B cell (primary cell): Measurements from ENCODE around the gene KRT9. TPM values are rescaled to one million over a fixed set of nuclear protein-coding genes. Genes with fewer than 3 reads are reported as not detected.

Experiments used
- ATAC-seq: fragments of 200-7000 bp; cut with Tn5 transposase; one replicate; pipeline ENCODE4 v1.10.0; 2021; ENCODE audit warnings: low read depth, mild to moderate bottlenecking, moderate number of reproducible peaks, moderate library complexity
- CTCF ChIA-PET: fragments of 350-600 bp; sonication (Branson Sonifier 250); formaldehyde crosslinking; loops from one replicate; lab custom pipeline; 2021; ENCODE audit warnings: antibody characterized with exemption, inconsistent platforms; lab: Charles Lee
- POLR2A ChIA-PET: fragments of 350-600 bp; sonication (Branson Sonifier 250); formaldehyde crosslinking; loops from one replicate; lab custom pipeline; 2021; ENCODE audit warnings: antibody characterized with exemption; lab: Charles Lee
- DNase-seq: peaks from one replicate; pipeline ENCODE4 v3.0.0; 2013
- H2AFZ ChIP-seq: 2 replicates; pipeline ENCODE4 v1.6.1; 2012; ENCODE audit warnings: mild to moderate bottlenecking, low read depth, low read length; ENCODE audit not compliant: insufficient read depth, poor library complexity, severe bottlenecking
- H3K27ac ChIP-seq, 2 donors: 1 replicate in 1 of 2; 2 replicates in 1 of 2; pipeline ENCODE4 v1.5.1; 2012 to 2013; ENCODE audit warnings: low read length in 2 of 2, mild to moderate bottlenecking in 2 of 2, moderate library complexity in 1 of 2
- H3K27me3 ChIP-seq, 4 experiments: fragments of 200-600 bp in 1 of 4; sonication (generic) in 1 of 4; replicated peaks in 1 of 4; 1 replicate in 2 of 4; 2 replicates in 2 of 4; pipeline versions ENCODE4 v1.6.1 to v1.7.0; 2013 to 2016; ENCODE audit warnings: low read length in 3 of 4, mild to moderate bottlenecking in 2 of 4, mixed read lengths in 1 of 4, moderate library complexity in 1 of 4; ENCODE audit not compliant: insufficient read depth in 4 of 4, control insufficient read depth in 3 of 4; ENCODE audit errors: control extremely low read depth in 1 of 4
- H3K36me3 ChIP-seq, 2 experiments: replicated peaks in 1 of 2; 1 replicate in 1 of 2; 2 replicates in 1 of 2; pipeline versions ENCODE4 v1.6.1 to v1.7.1; 2013; ENCODE audit warnings: low read length in 1 of 2; ENCODE audit not compliant: insufficient read depth in 2 of 2, control insufficient read depth in 1 of 2; ENCODE audit errors: control extremely low read depth in 1 of 2, extremely low read depth in 1 of 2
- H3K4me1 ChIP-seq, 2 donors: fragments of 200-600 bp in 1 of 2; sonication (generic) in 1 of 2; 1 replicate in 1 of 2; 2 replicates in 1 of 2; pipeline versions ENCODE4 v1.5.1 to v1.6.1; 2013 to 2017; ENCODE audit warnings: low read length in 2 of 2; ENCODE audit not compliant: control insufficient read depth in 2 of 2, insufficient read depth in 2 of 2
- H3K4me2 ChIP-seq: replicated peaks from 2 replicates; pipeline ENCODE3; 2012; ENCODE audit warnings: mild to moderate bottlenecking, low read depth, low read length; ENCODE audit not compliant: poor library complexity, severe bottlenecking
- H3K4me3 ChIP-seq, 5 experiments: fragments of 200-600 bp in 1 of 5; sonication (generic) in 1 of 5; 1 replicate in 3 of 5; 2 replicates in 2 of 5; pipeline versions ENCODE4 v1.5.1 to v1.7.0; 2011 to 2016; ENCODE audit warnings: low read length in 4 of 5, mild to moderate bottlenecking in 4 of 5, low read depth in 2 of 5, control low read depth in 1 of 5, moderate library complexity in 1 of 5; ENCODE audit not compliant: insufficient read depth in 1 of 5; ENCODE audit errors: control extremely low read depth in 1 of 5, extremely low read depth in 1 of 5
- H3K79me2 ChIP-seq: fragments of 200-600 bp; sonication (generic); one replicate; pipeline ENCODE4 v1.6.0; 2016; ENCODE audit warnings: low read length; ENCODE audit not compliant: control insufficient read depth, insufficient read depth
- H3K9ac ChIP-seq: fragments of 200-600 bp; sonication (generic); 2 replicates; pipeline ENCODE4 v1.6.1; 2017; ENCODE audit warnings: mild to moderate bottlenecking, low read length, moderate library complexity
- H3K9me3 ChIP-seq, 3 donors: one replicate each; pipeline versions ENCODE4 v1.6.1 to v1.7.1; 2013; ENCODE audit warnings: low read length in 2 of 3; ENCODE audit not compliant: control insufficient read depth in 2 of 3, insufficient read depth in 1 of 3; ENCODE audit errors: control extremely low read depth in 1 of 3
- H4K20me1 ChIP-seq: 2 replicates; pipeline ENCODE4 v1.6.0; 2012; ENCODE audit warnings: mild to moderate bottlenecking, low read length; ENCODE audit not compliant: insufficient read depth, control insufficient read depth, poor library complexity, severe bottlenecking
- H3K27ac Mint-ChIP-seq: one replicate; pipeline ENCODE4 v1.8.0; 2021; ENCODE audit warnings: mixed read lengths
- H3K27me3 Mint-ChIP-seq: one replicate; pipeline ENCODE4 v1.8.0; 2021; ENCODE audit warnings: mixed read lengths
- H3K4me1 Mint-ChIP-seq: one replicate; pipeline ENCODE4 v1.8.0; 2021; ENCODE audit warnings: mixed read lengths
- H3K4me3 Mint-ChIP-seq: one replicate; pipeline ENCODE4 v1.8.0; 2021; ENCODE audit warnings: mixed read lengths
- H3K9me3 Mint-ChIP-seq: one replicate; pipeline ENCODE4 v1.8.0; 2022; ENCODE audit warnings: mixed read lengths; ENCODE audit not compliant: insufficient read depth
- EZH2 ChIP-seq: IDR thresholded peaks from 2 replicates; pipeline ENCODE4 v1.6.1; 2012; ENCODE audit warnings: borderline replicate concordance, low read depth, mild to moderate bottlenecking, moderate library complexity, low read length; ENCODE audit not compliant: insufficient read depth, poor library complexity, severe bottlenecking
- WGBS: methylation state at CpG from one replicate; pipeline ENCODE4 v1.1.5; 2013; ENCODE audit warnings: missing lambda C conversion rate; ENCODE audit not compliant: insufficient coverage; 5-methylcytosine and 5-hydroxymethylcytosine counted together
- intact Hi-C: fragments of 100-400 bp; cut with micrococcal nuclease; formaldehyde crosslinking; loops from one replicate; pipeline ENCODE4 v1.10.0; 2022
- polyA plus RNA-seq: library from polyadenylated mRNA; depleted of rRNA; stranded (reverse); fragments of >200 nt; gene quantifications from 2 replicates; pipeline ENCODE4 v1.2.3, GENCODE V29; 2012
- total RNA-seq, 2 donors: library from RNA; stranded (reverse); fragments of 120-200 nt in 1 of 2; gene quantifications; 1 replicate in 1 of 2; 2 replicates in 1 of 2; pipeline versions ENCODE4 v1.2.3 to v1.2.4, GENCODE V29; 2013 to 2022
- TF ChIP-seq, protein P1 (sequence below): fragments of 200-600 bp; IDR thresholded peaks from one replicate; pipeline ENCODE4 v1.8.0; 2022; ENCODE audit warnings: antibody characterized with exemption, mild to moderate bottlenecking

The KRT9 gene
- total and polyA plus RNA-seq, 2 donors (not counting 1 experiment from before 2014, with no cell fraction given): not detected

DNA sequence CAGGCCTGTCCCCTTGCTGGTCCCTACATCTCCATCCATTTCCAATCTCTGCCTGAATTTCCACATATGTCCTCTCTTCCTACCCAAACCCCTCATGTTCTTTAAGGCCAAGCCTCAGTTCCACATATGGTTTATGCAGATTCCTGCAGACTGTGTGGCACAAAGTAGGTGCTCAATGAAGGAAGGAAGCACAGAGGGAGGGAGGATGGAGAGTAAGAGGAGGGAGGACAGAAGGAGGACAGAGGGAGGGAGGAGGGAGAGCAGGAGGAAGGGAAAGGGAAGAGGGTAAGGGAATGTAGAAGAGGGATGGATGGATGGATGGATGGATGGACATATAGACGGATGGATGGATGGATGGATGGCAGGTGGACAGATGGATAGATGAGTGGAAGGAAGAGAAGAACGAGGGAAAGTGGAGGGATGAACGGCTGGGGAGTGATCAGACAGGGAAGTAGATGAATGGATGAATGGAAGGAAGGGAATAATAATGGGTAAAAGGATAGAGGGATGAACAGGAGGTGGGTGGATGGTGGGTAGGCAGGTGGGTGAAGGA lies 22.6 kb upstream of the KRT9 start:
- 85% methylated on average over 3 of the region's 3 CpGs for WGBS
- H3K27me3 Mint-ChIP-seq: peaks cover 31% of the 10 kb centered on the region
- POLR2A ChIA-PET: no interaction called here
- no peaks in the 10 kb centered on the region for H3K9me3 Mint-ChIP-seq
- Histone ChIP-seq H3K9ac (no peak overlapping the region), H3K4me2 (no peak overlapping the region), H3K79me2 (no peaks in the 10 kb centered on the region), H3K4me1 (no peaks in the 10 kb centered on the region), H3K36me3 (no peaks in the 10 kb centered on the region), H3K27ac (no peak overlapping the region), H2AFZ (no peak overlapping the region), H3K4me3 (no peak overlapping the region), H3K9me3 (peaks cover 0 to 4% (median 0%) of the 10 kb centered on the region in 3 donors), H4K20me1 (no peaks in the 10 kb centered on the region), H3K27me3 (no peaks in the 10 kb centered on the region)
- DNase-seq: no peak
- TF ChIP-seq, protein P1, sequence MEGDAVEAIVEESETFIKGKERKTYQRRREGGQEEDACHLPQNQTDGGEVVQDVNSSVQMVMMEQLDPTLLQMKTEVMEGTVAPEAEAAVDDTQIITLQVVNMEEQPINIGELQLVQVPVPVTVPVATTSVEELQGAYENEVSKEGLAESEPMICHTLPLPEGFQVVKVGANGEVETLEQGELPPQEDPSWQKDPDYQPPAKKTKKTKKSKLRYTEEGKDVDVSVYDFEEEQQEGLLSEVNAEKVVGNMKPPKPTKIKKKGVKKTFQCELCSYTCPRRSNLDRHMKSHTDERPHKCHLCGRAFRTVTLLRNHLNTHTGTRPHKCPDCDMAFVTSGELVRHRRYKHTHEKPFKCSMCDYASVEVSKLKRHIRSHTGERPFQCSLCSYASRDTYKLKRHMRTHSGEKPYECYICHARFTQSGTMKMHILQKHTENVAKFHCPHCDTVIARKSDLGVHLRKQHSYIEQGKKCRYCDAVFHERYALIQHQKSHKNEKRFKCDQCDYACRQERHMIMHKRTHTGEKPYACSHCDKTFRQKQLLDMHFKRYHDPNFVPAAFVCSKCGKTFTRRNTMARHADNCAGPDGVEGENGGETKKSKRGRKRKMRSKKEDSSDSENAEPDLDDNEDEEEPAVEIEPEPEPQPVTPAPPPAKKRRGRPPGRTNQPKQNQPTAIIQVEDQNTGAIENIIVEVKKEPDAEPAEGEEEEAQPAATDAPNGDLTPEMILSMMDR: no peak
- TF ChIP-seq EZH2: no peak
- H3K27ac Mint-ChIP-seq: no peak overlapping the region
- intact Hi-C loops: no loop called here
- H3K4me1 Mint-ChIP-seq: no peaks in the 10 kb centered on the region
- no peak for ATAC-seq
- CTCF ChIA-PET: no interaction called here
- H3K4me3 Mint-ChIP-seq: no peak overlapping the region

DNA sequence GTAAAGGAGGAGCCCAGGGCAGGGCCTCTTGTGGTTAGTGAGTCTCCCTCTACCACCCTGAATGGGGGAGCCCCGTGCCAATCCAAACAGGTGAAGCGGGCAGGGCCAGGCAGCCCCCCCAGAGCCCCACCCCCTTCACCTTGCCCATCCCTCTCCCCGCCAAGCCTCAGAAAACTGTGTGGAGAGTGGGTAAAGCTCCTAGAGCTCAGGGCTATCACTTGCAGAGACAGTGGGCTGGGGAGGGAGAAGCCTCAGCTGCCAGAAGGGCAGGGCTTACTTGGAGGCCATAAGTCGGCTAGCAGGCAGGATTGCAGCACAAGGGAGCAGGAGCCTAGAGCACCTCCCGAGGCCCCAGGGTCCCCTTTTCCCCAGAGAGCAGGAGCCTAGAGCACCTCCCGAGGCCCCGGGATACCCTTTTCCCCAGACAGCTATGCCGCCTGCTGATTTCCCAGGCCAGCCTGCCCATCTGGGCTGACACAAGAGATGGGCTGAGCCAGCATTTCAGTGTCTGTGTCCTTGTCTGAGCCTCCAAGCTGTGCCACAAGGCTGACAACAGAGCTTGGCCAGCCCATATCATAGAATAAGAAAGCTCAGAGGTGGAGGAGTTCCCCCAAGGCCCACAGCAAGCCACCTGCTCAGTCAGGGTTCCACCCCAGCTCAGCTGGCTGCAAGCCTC lies 21.6 kb upstream of the KRT9 start:
- Histone ChIP-seq H2AFZ (no peak overlapping the region), H3K27me3 (no peaks in the 10 kb centered on the region), H3K27ac (no peak overlapping the region), H3K79me2 (no peaks in the 10 kb centered on the region), H3K4me1 (no peaks in the 10 kb centered on the region), H3K4me3 (no peak overlapping the region), H3K9me3 (peaks cover 0 to 4% (median 0%) of the 10 kb centered on the region in 3 donors), H3K36me3 (no peaks in the 10 kb centered on the region), H4K20me1 (no peaks in the 10 kb centered on the region), H3K9ac (no peak overlapping the region), H3K4me2 (no peak overlapping the region)
- H3K4me3 Mint-ChIP-seq: no peak overlapping the region
- no peak for ATAC-seq
- H3K4me1 Mint-ChIP-seq: no peaks in the 10 kb centered on the region
- H3K27me3 Mint-ChIP-seq: peaks cover 35% of the 10 kb centered on the region
- TF ChIP-seq, protein P1: no peak
- no peak for TF ChIP-seq EZH2
- POLR2A ChIA-PET: no interaction called here
- DNase-seq: no peak
- intact Hi-C loops: no loop called here
- no peaks in the 10 kb centered on the region for H3K9me3 Mint-ChIP-seq
- CTCF ChIA-PET: interaction anchor here (1.2 kb wide), 1 partner anchor 44 kb away, joined by 3 read pairs; no protein-coding TSS in a partner anchor
- 94% methylated on average over 4 of the region's 8 CpGs for WGBS
- H3K27ac Mint-ChIP-seq: no peak overlapping the region
